Mesendoderm (in vitro differentiated cells): ENCODE data around the gene GABRG3.

Experiments
- DNase-seq: peaks from one replicate; pipeline ENCODE4 v3.0.0; 2013
- H2AK5ac ChIP-seq: 2 replicates; pipeline ENCODE4 v1.6.1; 2013; ENCODE audit warnings: low read length, inconsistent platforms
- H2BK120ac ChIP-seq: 2 replicates; pipeline ENCODE4 v1.6.1; 2013; ENCODE audit warnings: low read depth, mild to moderate bottlenecking, low read length, moderate library complexity, mixed read lengths
- H2BK15ac ChIP-seq: replicated peaks from 2 replicates; pipeline ENCODE4 v1.6.1; 2013; ENCODE audit warnings: low read depth, mild to moderate bottlenecking, moderate library complexity
- H2BK5ac ChIP-seq: 2 replicates; pipeline ENCODE4 v1.6.1; 2013; ENCODE audit warnings: low read length, inconsistent platforms
- H3K18ac ChIP-seq: 2 replicates; pipeline ENCODE4 v1.6.1; 2013; ENCODE audit warnings: mild to moderate bottlenecking, low read length, mixed read lengths
- H3K23ac ChIP-seq: one replicate; pipeline ENCODE4 v1.6.1; 2013; ENCODE audit warnings: low read length
- H3K27ac ChIP-seq: 2 replicates; pipeline ENCODE4 v1.5.1; 2013; ENCODE audit warnings: low read depth, mild to moderate bottlenecking, inconsistent platforms, low read length, moderate library complexity
- H3K27me3 ChIP-seq: 2 replicates; pipeline ENCODE4 v1.6.1; 2013; ENCODE audit warnings: low read length, control low read depth, mild to moderate bottlenecking, inconsistent platforms; ENCODE audit not compliant: insufficient read depth, poor library complexity
- H3K36me3 ChIP-seq: 2 replicates; pipeline ENCODE4 v1.6.1; 2013; ENCODE audit warnings: low read length, inconsistent platforms; ENCODE audit not compliant: control insufficient read depth, insufficient read depth
- H3K4ac ChIP-seq: one replicate; pipeline ENCODE4 v1.6.1; 2013; ENCODE audit warnings: low read depth, mild to moderate bottlenecking, low read length, moderate library complexity
- H3K4me1 ChIP-seq: 2 replicates; pipeline ENCODE4 v1.6.1; 2013; ENCODE audit warnings: low read depth, low read length, inconsistent platforms; ENCODE audit not compliant: control insufficient read depth
- H3K4me2 ChIP-seq: 2 replicates; pipeline ENCODE4 v1.6.1; 2013; ENCODE audit warnings: low read length
- H3K4me3 ChIP-seq: 2 replicates; pipeline ENCODE4 v1.5.1; 2013; ENCODE audit warnings: mild to moderate bottlenecking, low read length
- H3K56ac ChIP-seq: one replicate; pipeline ENCODE4 v1.6.1; 2013; ENCODE audit warnings: low read length
- H3K79me1 ChIP-seq: 2 replicates; pipeline ENCODE4 v1.6.1; 2013; ENCODE audit warnings: low read length, inconsistent platforms
- H3K79me2 ChIP-seq: 2 replicates; pipeline ENCODE4 v1.6.1; 2013; ENCODE audit warnings: mild to moderate bottlenecking, low read length; ENCODE audit not compliant: control insufficient read depth, insufficient read depth
- H3K9ac ChIP-seq: 2 replicates; pipeline ENCODE4 v1.6.1; 2013; ENCODE audit warnings: low read length, inconsistent platforms
- H4K5ac ChIP-seq: one replicate; pipeline ENCODE4 v1.6.1; 2013; ENCODE audit warnings: low read length
- H4K8ac ChIP-seq: one replicate; pipeline ENCODE4 v1.6.1; 2013; ENCODE audit warnings: low read depth, mild to moderate bottlenecking, control low read depth, low read length, moderate library complexity
- WGBS: extraction: QIAGEN DNeasy Blood & Tissue Kit; methylation state at CpG from one replicate; pipeline ENCODE4 v1.1.7; 2013; ENCODE audit warnings: low lambda C conversion rate, missing lambda C conversion rate; ENCODE audit not compliant: insufficient coverage; ENCODE audit errors: extremely low coverage; 5-methylcytosine and 5-hydroxymethylcytosine counted together

The GABRG3 gene

GRCh38 chr15:26935322-26935721 lies 35.7 kb upstream of the GABRG3 start:
- no peak for DNase-seq
- Histone ChIP-seq H2BK15ac (no peak overlapping the region), H3K79me2 (no peaks in the 10 kb centered on the region), H3K27me3 (no peaks in the 10 kb centered on the region), H3K79me1 (no peaks in the 10 kb centered on the region), H3K9ac (no peak overlapping the region), H4K8ac (no peak overlapping the region), H4K5ac (no peak overlapping the region), H2BK120ac (no peak overlapping the region), H3K4me3 (no peak overlapping the region), H3K4ac (no peak overlapping the region), H3K23ac (no peak overlapping the region), H2AK5ac (no peak overlapping the region), H3K4me1 (no peaks in the 10 kb centered on the region), H3K27ac (no peak overlapping the region), H3K18ac (no peak overlapping the region), H3K56ac (no peak overlapping the region), H3K4me2 (no peak overlapping the region), H3K36me3 (no peaks in the 10 kb centered on the region), H2BK5ac (no peak overlapping the region)
- no CpG with 5 or more reads among the region's 12 CpGs for WGBS

GRCh38 chr15:26936502-26936901 lies 34.5 kb upstream of the GABRG3 start:
- no peak overlapping the region for H3K4me3 ChIP-seq
- H3K9ac ChIP-seq = no peak overlapping the region
- no peak for DNase-seq
- no peak overlapping the region for H3K4me2 ChIP-seq
- no peak overlapping the region for H3K56ac ChIP-seq
- H4K8ac ChIP-seq = no peak overlapping the region
- H2AK5ac ChIP-seq = no peak overlapping the region
- no peak overlapping the region for H2BK120ac ChIP-seq
- no peaks in the 10 kb centered on the region for H3K27me3 ChIP-seq
- no peak overlapping the region for H3K4ac ChIP-seq
- no CpG with 5 or more reads among the region's 5 CpGs for WGBS
- no peaks in the 10 kb centered on the region for H3K79me2 ChIP-seq
- H3K79me1 ChIP-seq = no peaks in the 10 kb centered on the region
- no peak overlapping the region for H3K27ac ChIP-seq
- no peak overlapping the region for H4K5ac ChIP-seq
- no peaks in the 10 kb centered on the region for H3K4me1 ChIP-seq
- no peaks in the 10 kb centered on the region for H3K36me3 ChIP-seq
- no peak overlapping the region for H2BK15ac ChIP-seq
- H2BK5ac ChIP-seq = no peak overlapping the region
- H3K18ac ChIP-seq = no peak overlapping the region
- no peak overlapping the region for H3K23ac ChIP-seq

DNA sequence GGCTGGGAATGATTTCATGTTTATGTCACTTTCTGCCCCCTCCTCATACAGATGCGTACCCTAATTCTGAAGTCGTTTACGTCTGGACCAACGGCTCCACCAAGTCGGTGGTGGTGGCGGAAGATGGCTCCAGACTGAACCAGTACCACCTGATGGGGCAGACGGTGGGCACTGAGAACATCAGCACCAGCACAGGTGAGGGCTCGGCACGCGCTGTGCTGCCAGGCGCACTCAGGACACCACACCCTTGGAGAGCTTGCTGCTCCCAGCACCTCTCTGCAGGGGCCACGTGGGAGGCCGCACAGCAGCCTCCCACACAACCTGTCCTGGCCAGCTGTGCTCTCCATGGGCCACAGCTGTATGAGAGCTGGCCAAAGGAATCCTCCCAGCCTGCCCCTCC lies 33.8 kb upstream of the GABRG3 start:
- Histone ChIP-seq H3K9ac (no peak overlapping the region), H3K18ac (no peak overlapping the region), H3K36me3 (no peaks in the 10 kb centered on the region), H2BK120ac (no peak overlapping the region), H4K5ac (no peak overlapping the region), H4K8ac (no peak overlapping the region), H3K27ac (no peak overlapping the region), H3K4ac (no peak overlapping the region), H3K4me1 (no peaks in the 10 kb centered on the region), H3K56ac (no peak overlapping the region), H3K4me2 (no peak overlapping the region), H2BK15ac (no peak overlapping the region), H3K27me3 (no peaks in the 10 kb centered on the region), H2BK5ac (no peak overlapping the region), H3K23ac (no peak overlapping the region), H3K79me2 (no peaks in the 10 kb centered on the region), H2AK5ac (no peak overlapping the region), H3K4me3 (no peak overlapping the region), H3K79me1 (no peaks in the 10 kb centered on the region)
- no CpG with 5 or more reads among the region's 13 CpGs for WGBS
- DNase-seq = no peak

- Histone ChIP-seq H3K4me2 (no peak overlapping the region), H3K9ac (no peak overlapping the region), H3K27ac (no peak overlapping the region), H3K4ac (no peak overlapping the region), H4K8ac (no peak overlapping the region), H3K23ac (no peak overlapping the region), H2BK5ac (no peak overlapping the region), H3K36me3 (no peaks in the 10 kb centered on the region), H3K79me1 (no peaks in the 10 kb centered on the region), H3K4me3 (no peak overlapping the region), H2AK5ac (no peak overlapping the region), H3K27me3 (no peaks in the 10 kb centered on the region), H2BK120ac (no peak overlapping the region), H4K5ac (no peak overlapping the region), H3K79me2 (no peaks in the 10 kb centered on the region), H3K56ac (no peak overlapping the region), H3K18ac (no peak overlapping the region), H3K4me1 (no peaks in the 10 kb centered on the region), H2BK15ac (no peak overlapping the region)
- no CpG with 5 or more reads among the region's 5 CpGs for WGBS
- DNase-seq = no peak
These were observed 31.6 kb upstream of the GABRG3 start for GRCh38 chr15:26939398-26939797.

DNA sequence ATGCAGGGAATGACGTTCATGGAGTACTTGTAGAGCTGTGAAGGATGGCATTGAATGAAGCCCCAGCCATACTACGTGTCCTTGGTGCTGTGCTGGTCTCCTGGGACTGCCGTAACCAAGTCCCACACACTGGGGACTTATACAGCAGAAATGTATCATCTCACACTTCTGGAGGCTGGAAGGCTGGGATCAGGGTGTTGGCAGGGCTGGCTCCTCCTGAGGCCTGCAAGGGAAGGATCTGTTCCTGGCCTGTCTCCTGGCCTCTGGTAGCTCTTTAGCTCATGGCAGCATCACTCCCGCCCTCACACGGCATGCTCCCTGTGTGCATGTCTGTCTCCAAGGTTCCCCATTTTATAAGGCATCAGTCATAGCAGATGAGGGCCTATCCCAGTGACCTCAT lies 29.5 kb upstream of the GABRG3 start:
- Histone ChIP-seq H3K4me3 (no peak overlapping the region), H3K23ac (no peak overlapping the region), H3K18ac (no peak overlapping the region), H3K4me2 (no peak overlapping the region), H3K4me1 (no peaks in the 10 kb centered on the region), H3K56ac (no peak overlapping the region), H4K5ac (no peak overlapping the region), H3K27me3 (no peaks in the 10 kb centered on the region), H2BK120ac (no peak overlapping the region), H3K79me1 (no peaks in the 10 kb centered on the region), H3K27ac (no peak overlapping the region), H3K36me3 (no peaks in the 10 kb centered on the region), H3K4ac (no peak overlapping the region), H2BK5ac (no peak overlapping the region), H3K79me2 (no peaks in the 10 kb centered on the region), H2AK5ac (no peak overlapping the region), H4K8ac (no peak overlapping the region), H3K9ac (no peak overlapping the region), H2BK15ac (no peak overlapping the region)
- WGBS = no CpG with 5 or more reads among the region's 5 CpGs
- no peak for DNase-seq

GRCh38 chr15:26943866-26944265 lies 27.1 kb upstream of the GABRG3 start:
- H3K4me3 ChIP-seq = no peak overlapping the region
- H3K27me3 ChIP-seq = no peaks in the 10 kb centered on the region
- H3K4me2 ChIP-seq = no peak overlapping the region
- H3K4me1 ChIP-seq = no peaks in the 10 kb centered on the region
- H3K79me1 ChIP-seq = no peaks in the 10 kb centered on the region
- no peak overlapping the region for H2BK5ac ChIP-seq
- H4K8ac ChIP-seq = no peak overlapping the region
- no peak overlapping the region for H3K27ac ChIP-seq
- DNase-seq = no peak
- no peak overlapping the region for H2BK15ac ChIP-seq
- no peak overlapping the region for H3K23ac ChIP-seq
- no peak overlapping the region for H3K4ac ChIP-seq
- no CpG with 5 or more reads among the region's 8 CpGs for WGBS
- H4K5ac ChIP-seq = no peak overlapping the region
- no peaks in the 10 kb centered on the region for H3K79me2 ChIP-seq
- no peak overlapping the region for H3K18ac ChIP-seq
- H2AK5ac ChIP-seq = no peak overlapping the region
- no peak overlapping the region for H3K56ac ChIP-seq
- no peaks in the 10 kb centered on the region for H3K36me3 ChIP-seq
- H2BK120ac ChIP-seq = no peak overlapping the region
- H3K9ac ChIP-seq = no peak overlapping the region
